Activated naive CD8-positive, alpha-beta T cell treated with anti-CD3 and anti-CD28 coated beads, Interleukin-2, amount 10 ng/mL, durations not matched to agents 7 days and 5 days (primary cell): ENCODE data around the gene CES4A. TPM values are rescaled to one million over a fixed set of nuclear protein-coding genes. Genes with fewer than 3 reads are reported as not detected.

Source experiments
- ATAC-seq: fragments of 150-1000 bp; cut with Tn5 transposase; one replicate; pipeline ENCODE4 v1.10.0; 2021; ENCODE audit warnings: low read depth, moderate library complexity
- POLR2A ChIA-PET: fragments of 350-600 bp; sonication (Branson Sonifier 250); formaldehyde crosslinking; loops from one replicate; lab custom pipeline; 2021; ENCODE audit warnings: antibody characterized with exemption; lab: Charles Lee
- DNase-seq: peaks from one replicate; pipeline ENCODE4 v3.0.0; 2021
- H3K27ac Mint-ChIP-seq: one replicate; pipeline ENCODE4 v1.8.0; 2022; ENCODE audit warnings: mild to moderate bottlenecking, mixed read lengths
- H3K27me3 Mint-ChIP-seq: one replicate; pipeline ENCODE4 v1.8.0; 2022; ENCODE audit warnings: mild to moderate bottlenecking, moderate library complexity, mixed read lengths
- H3K36me3 Mint-ChIP-seq: one replicate; pipeline ENCODE4 v1.8.0; 2021; ENCODE audit warnings: mild to moderate bottlenecking, mixed read lengths
- H3K4me1 Mint-ChIP-seq: one replicate; pipeline ENCODE4 v1.8.0; 2021; ENCODE audit warnings: mixed read lengths
- H3K4me3 Mint-ChIP-seq: one replicate; pipeline ENCODE4 v1.8.0; 2022; ENCODE audit warnings: mild to moderate bottlenecking, moderate library complexity, mixed read lengths
- H3K9me3 Mint-ChIP-seq: one replicate; pipeline ENCODE4 v1.8.0; 2021; ENCODE audit warnings: mixed read lengths
- total RNA-seq, 2 experiments: library from RNA; stranded (reverse); gene quantifications; one replicate each; pipeline ENCODE4 v1.2.3, GENCODE V29; 2021

CES4A gene
- total RNA-seq, 2 experiments from 2014 or later: 16.2 to 17.5 TPM

DNA sequence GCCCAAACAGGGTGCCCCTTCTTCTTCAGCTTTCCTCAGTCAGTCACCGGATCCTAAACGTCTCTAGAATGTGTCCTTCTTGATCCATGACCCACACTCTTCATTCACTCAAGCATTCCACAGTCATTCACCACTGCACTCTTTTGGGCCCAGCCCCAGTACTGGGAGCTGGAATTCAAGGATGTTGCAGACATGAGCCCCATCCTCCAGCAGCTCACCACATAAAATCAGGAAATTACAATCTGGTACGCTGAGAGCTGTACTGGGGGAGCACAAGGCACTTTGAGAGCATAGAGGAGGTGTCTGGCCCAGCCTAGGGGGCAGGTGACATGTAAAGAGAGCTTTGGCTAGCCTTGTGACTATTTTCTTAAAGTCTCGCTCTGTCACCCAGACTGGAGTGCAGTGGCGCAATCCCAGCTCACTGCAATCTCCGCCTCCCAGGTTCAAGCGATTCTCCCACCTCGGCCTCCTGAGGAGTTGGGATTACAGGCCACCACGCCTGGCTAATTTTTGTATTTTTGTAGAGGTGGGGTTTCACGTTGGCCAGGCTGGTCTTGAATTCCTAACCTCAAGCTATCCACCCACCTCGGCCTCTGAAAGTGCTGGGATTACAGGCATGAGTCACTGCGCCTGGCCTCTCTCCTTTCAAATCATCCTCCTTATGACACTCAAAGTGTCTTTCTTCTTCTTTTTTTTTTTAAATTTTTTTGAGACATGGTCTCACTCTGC is 18.7 kb downstream of the CES4A start:
- H3K36me3 Mint-ChIP-seq: peaks cover 11% of the 10 kb centered on the region
- no peak overlapping the region for H3K4me3 Mint-ChIP-seq
- no peaks in the 10 kb centered on the region for H3K27me3 Mint-ChIP-seq
- peak overlapping the region; percentile 5 for H3K27ac Mint-ChIP-seq
- DNase-seq (no peak), ATAC-seq (no peak)
- H3K9me3 Mint-ChIP-seq: no peaks in the 10 kb centered on the region
- peaks cover 28% of the 10 kb centered on the region for H3K4me1 Mint-ChIP-seq
- POLR2A ChIA-PET: no interaction called here

GRCh38 chr16:67009158-67009557 is 20.8 kb downstream of the CES4A start:
- Mint-ChIP-seq H3K36me3 (peaks cover 14% of the 10 kb centered on the region), H3K27me3 (no peaks in the 10 kb centered on the region), H3K27ac (peak overlapping the region; percentile 14), H3K4me3 (no peak overlapping the region), H3K4me1 (peaks cover 28% of the 10 kb centered on the region), H3K9me3 (no peaks in the 10 kb centered on the region)
- ATAC-seq (no peak), DNase-seq (no peak)
- POLR2A ChIA-PET: interaction anchor here (1.3 to 1.7 kb wide), 2 partner anchors 8 to 20 kb away, joined by 4 read pairs; partner anchors contain the start of gene CES4A

- Mint-ChIP-seq H3K27me3 (no peaks in the 10 kb centered on the region), H3K36me3 (peaks cover 12% of the 10 kb centered on the region), H3K27ac (peak overlapping the region; percentile 25), H3K4me1 (peaks cover 45% of the 10 kb centered on the region), H3K4me3 (peak overlapping the region; percentile 83), H3K9me3 (no peaks in the 10 kb centered on the region)
- POLR2A ChIA-PET: interaction anchor here (0.6 to 4.4 kb wide), 3 partner anchors 12 to 256 kb away, joined by 3 to 71 read pairs (median 46); partner anchors contain the start of gene CBFB
- ATAC-seq (no peak), DNase-seq (no peak)
These were observed 22.9 kb downstream of the CES4A start for GRCh38 chr16:67011274-67011673.

GRCh38 chr16:67013233-67013822 is 24.9 kb downstream of the CES4A start:
- Mint-ChIP-seq H3K27ac (peak overlapping the region; percentile 90), H3K4me1 (peaks cover 50% of the 10 kb centered on the region), H3K27me3 (no peaks in the 10 kb centered on the region), H3K4me3 (peak overlapping the region; percentile 94), H3K36me3 (peaks cover 12% of the 10 kb centered on the region), H3K9me3 (no peaks in the 10 kb centered on the region)
- DNase-seq (no peak), ATAC-seq (no peak)
- POLR2A ChIA-PET: interaction anchor here (0.6 to 4.4 kb wide), 28 partner anchors 10 to 233 kb away, joined by 3 to 86 read pairs (median 4); partner anchors contain the start of genes B3GNT9, CBFB, CES3 and CES4A

- no peaks in the 10 kb centered on the region for H3K9me3 Mint-ChIP-seq
- peak overlapping the region; percentile 94 for H3K4me3 Mint-ChIP-seq
- DNase-seq (peak; percentile 90), ATAC-seq (peak; percentile 60)
- peak overlapping the region; percentile 97 for H3K27ac Mint-ChIP-seq
- H3K4me1 Mint-ChIP-seq: peaks cover 50% of the 10 kb centered on the region
- H3K36me3 Mint-ChIP-seq: peaks cover 12% of the 10 kb centered on the region
- no peaks in the 10 kb centered on the region for H3K27me3 Mint-ChIP-seq
- POLR2A ChIA-PET: interaction anchor here (0.6 to 4.4 kb wide), 27 partner anchors 10 to 232 kb away, joined by 3 to 86 read pairs (median 5); partner anchors contain the start of genes B3GNT9, CBFB, CES4A and EXOC3L1
These were observed 25.6 kb downstream of the CES4A start for GRCh38 chr16:67013823-67014633.

DNA sequence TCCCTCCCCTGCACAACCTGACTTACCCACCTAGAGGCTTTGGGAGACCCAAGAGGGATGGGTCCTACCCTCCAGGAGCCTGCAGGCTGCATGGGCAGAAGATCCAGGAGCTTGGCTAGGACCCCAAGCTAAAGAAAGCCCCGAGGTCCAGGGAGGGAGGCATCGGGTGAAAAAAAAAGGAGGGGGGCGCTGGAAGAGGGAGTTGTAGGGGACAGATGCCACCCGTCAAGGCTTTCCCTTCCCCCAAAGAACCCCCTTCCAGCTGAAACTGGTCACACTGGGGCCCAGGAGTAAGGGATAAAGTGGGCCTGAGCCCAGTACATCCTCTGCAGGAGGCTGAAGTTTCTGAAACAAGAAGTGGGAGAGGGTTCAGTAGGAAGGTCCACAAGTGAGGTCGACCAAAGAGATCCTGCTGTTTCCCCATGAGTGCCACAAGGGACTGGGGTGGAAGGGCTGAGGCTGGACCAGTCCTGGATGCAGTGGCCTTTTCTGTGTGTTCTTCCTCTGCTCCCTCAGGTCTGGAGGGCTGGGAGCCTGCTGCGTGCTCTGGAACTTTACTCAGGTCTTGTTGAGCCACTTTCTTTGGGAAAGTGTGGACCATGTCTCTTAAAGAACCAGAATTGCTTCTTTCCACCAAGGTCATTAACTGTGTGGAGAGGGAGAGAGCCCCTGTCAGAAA is 26.4 kb downstream of the CES4A start:
- peak overlapping the region; percentile 94 for H3K4me3 Mint-ChIP-seq
- ATAC-seq (no peak), DNase-seq (no peak)
- H3K4me1 Mint-ChIP-seq: peaks cover 43% of the 10 kb centered on the region
- POLR2A ChIA-PET: interaction anchor here (1.2 to 4.4 kb wide), 15 partner anchors 11 to 230 kb away, joined by 3 to 86 read pairs (median 13); partner anchors contain the start of genes B3GNT9, CBFB, FBXL8 and TRADD
- no peaks in the 10 kb centered on the region for H3K27me3 Mint-ChIP-seq
- peak overlapping the region; percentile 97 for H3K27ac Mint-ChIP-seq
- no peaks in the 10 kb centered on the region for H3K9me3 Mint-ChIP-seq
- peaks cover 12% of the 10 kb centered on the region for H3K36me3 Mint-ChIP-seq

- ATAC-seq (no peak), DNase-seq (no peak)
- POLR2A ChIA-PET: interaction anchor here (3.2 to 4.4 kb wide), 3 partner anchors 12 to 140 kb away, joined by 11 to 86 read pairs (median 71); partner anchors contain the start of gene CBFB
- H3K4me1 Mint-ChIP-seq: peaks cover 42% of the 10 kb centered on the region
- H3K4me3 Mint-ChIP-seq: peak overlapping the region; percentile 94
- no peaks in the 10 kb centered on the region for H3K27me3 Mint-ChIP-seq
- peak overlapping the region; percentile 97 for H3K27ac Mint-ChIP-seq
- no peaks in the 10 kb centered on the region for H3K9me3 Mint-ChIP-seq
- H3K36me3 Mint-ChIP-seq: peaks cover 12% of the 10 kb centered on the region
These were observed 26.9 kb downstream of the CES4A start for GRCh38 chr16:67015313-67015731.

GRCh38 chr16:67016143-67016542 is 27.8 kb downstream of the CES4A start:
- Mint-ChIP-seq H3K4me1 (peaks cover 36% of the 10 kb centered on the region), H3K27ac (peak overlapping the region; percentile 71)
- DNase-seq: peak; percentile 28

DNA sequence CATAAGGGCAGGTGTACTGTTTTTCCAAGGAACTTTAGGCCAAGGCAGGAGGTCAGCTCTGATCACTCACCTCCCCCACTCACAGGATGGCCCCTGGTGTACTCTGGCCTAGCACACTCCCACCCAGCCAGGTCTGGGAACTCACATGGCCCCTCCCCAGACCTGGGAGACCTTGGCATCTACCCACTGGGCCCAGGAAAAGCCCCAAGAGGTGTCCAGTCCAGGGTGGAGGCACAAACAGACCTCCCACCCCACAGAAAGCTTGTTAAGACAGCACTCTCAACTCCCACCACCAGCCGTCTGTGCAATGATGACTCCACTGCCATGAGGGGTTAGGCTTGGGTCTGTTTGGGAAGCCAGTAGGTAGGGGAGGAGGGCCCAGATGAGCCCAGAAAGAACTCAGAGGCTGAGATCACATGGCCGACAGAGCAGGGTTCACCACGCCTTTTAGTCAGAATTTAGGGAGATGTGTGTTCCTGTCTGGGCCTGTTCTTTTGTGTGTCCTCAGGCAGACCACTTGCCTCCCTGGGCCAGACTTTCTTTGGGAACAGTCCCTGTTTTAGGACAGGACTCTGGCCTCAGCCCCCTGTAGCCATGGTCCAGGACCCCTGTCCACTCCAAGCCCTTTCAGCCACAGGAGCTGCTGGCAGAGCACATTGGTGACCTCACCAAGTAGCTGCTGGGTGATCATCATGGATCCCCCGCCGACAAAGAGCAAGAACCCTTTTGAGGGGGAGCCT is 28.5 kb downstream of the CES4A start:
- ATAC-seq (no peak), DNase-seq (peak; percentile 33)
- H3K36me3 Mint-ChIP-seq: peaks cover 6% of the 10 kb centered on the region
- H3K9me3 Mint-ChIP-seq: no peaks in the 10 kb centered on the region
- H3K4me3 Mint-ChIP-seq: no peak overlapping the region
- H3K27ac Mint-ChIP-seq: peak overlapping the region; percentile 71
- peaks cover 34% of the 10 kb centered on the region for H3K4me1 Mint-ChIP-seq
- POLR2A ChIA-PET: interaction anchor here (1.7 to 4.7 kb wide), 5 partner anchors 12 to 143 kb away, joined by 5 to 49 read pairs (median 16); partner anchors contain the start of genes B3GNT9, CBFB, FBXL8 and TRADD
- H3K27me3 Mint-ChIP-seq: peaks cover 6% of the 10 kb centered on the region

More at GRCh38 chr16:67016143-67016542, 27.8 kb downstream of the CES4A start:
- H3K36me3 Mint-ChIP-seq: peaks cover 6% of the 10 kb centered on the region
- no peaks in the 10 kb centered on the region for H3K9me3 Mint-ChIP-seq
- peaks cover 6% of the 10 kb centered on the region for H3K27me3 Mint-ChIP-seq
- no peak for ATAC-seq
- POLR2A ChIA-PET: interaction anchor here (3.9 to 4.7 kb wide), 2 partner anchors 12 to 138 kb away, joined by 31 to 49 read pairs; partner anchors contain the start of gene CBFB
- H3K4me3 Mint-ChIP-seq: peak overlapping the region; percentile 17

DNA sequence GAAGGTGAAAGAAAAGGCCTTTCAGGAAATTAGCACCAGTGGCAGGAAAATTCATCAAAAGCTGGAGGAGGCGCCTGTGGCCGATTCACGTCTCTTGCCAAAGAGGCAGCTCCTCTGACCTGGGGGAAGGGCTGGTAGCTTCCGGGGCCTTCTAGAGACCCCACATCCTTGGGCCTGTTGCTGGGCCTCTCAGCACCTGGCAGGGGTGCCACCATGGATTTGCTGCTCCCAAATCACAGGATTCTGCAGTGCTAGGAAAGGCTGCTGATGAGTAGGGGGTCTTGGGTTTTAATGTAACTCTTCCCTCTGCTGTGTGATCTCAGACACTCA is 29.0 kb downstream of the CES4A start:
- Mint-ChIP-seq H3K9me3 (no peaks in the 10 kb centered on the region), H3K4me3 (no peak overlapping the region), H3K36me3 (peaks cover 4% of the 10 kb centered on the region), H3K27me3 (peaks cover 6% of the 10 kb centered on the region), H3K4me1 (peaks cover 31% of the 10 kb centered on the region), H3K27ac (no peak overlapping the region)
- no peak for ATAC-seq
- POLR2A ChIA-PET: interaction anchor here (1.0 to 4.7 kb wide), 8 partner anchors 11 to 157 kb away, joined by 3 to 49 read pairs (median 7); partner anchors contain the start of genes B3GNT9, CBFB, FBXL8 and TRADD
- no peak for DNase-seq

GRCh38 chr16:67017810-67018488 is 29.6 kb downstream of the CES4A start:
- ATAC-seq: peak; percentile 83
- Mint-ChIP-seq H3K4me1 (peaks cover 36% of the 10 kb centered on the region), H3K27ac (no peak overlapping the region), H3K36me3 (peaks cover 4% of the 10 kb centered on the region), H3K9me3 (no peaks in the 10 kb centered on the region), H3K4me3 (no peak overlapping the region), H3K27me3 (peaks cover 6% of the 10 kb centered on the region)
- POLR2A ChIA-PET: interaction anchor here (0.8 to 4.7 kb wide), 10 partner anchors 11 to 167 kb away, joined by 3 to 49 read pairs (median 5); partner anchors contain the start of genes B3GNT9, CBFB, FBXL8 and TRADD
- peak; percentile 83 for DNase-seq
